Activated T-cell treated with anti-CD3 and anti-CD28 coated beads, Interleukin-2, amount 50 U/mL, for 4 hours (primary cell): ENCODE measurements around the gene APLN. TPM values are rescaled to one million over a fixed set of nuclear protein-coding genes. Genes with fewer than 3 reads are reported as not detected.

Source experiments
- ATAC-seq, 2 donors: fragments of 200-7000 bp; cut with Tn5 transposase; one replicate each; pipeline ENCODE4 v1.10.0; 2021
- DNase-seq: peaks from one replicate; pipeline ENCODE4 v3.0.0-alpha.2; 2020
- H3K27me3 Mint-ChIP-seq: one replicate; pipeline ENCODE4 v1.8.0; 2021; ENCODE audit warnings: low read depth, mixed read lengths
- H3K36me3 Mint-ChIP-seq: one replicate; pipeline ENCODE4 v1.8.0; 2022; ENCODE audit warnings: mixed read lengths; ENCODE audit not compliant: insufficient read depth
- H3K4me1 Mint-ChIP-seq: one replicate; pipeline ENCODE4 v1.8.0; 2021; ENCODE audit warnings: low read depth, mixed read lengths
- H3K4me3 Mint-ChIP-seq: one replicate; pipeline ENCODE4 v1.8.0; 2021; ENCODE audit warnings: mild to moderate bottlenecking, moderate library complexity, mixed read lengths
- H3K9me3 Mint-ChIP-seq: one replicate; pipeline ENCODE4 v1.8.0; 2021; ENCODE audit warnings: mixed read lengths
- total RNA-seq, 3 donors: library from RNA; stranded (reverse); gene quantifications; one replicate each; pipeline ENCODE4 v1.2.1, GENCODE V29; 2021

Gene APLN
- total RNA-seq, 3 donors from 2014 or later: 0.11 to 0.18 (median 0.11) TPM

DNA sequence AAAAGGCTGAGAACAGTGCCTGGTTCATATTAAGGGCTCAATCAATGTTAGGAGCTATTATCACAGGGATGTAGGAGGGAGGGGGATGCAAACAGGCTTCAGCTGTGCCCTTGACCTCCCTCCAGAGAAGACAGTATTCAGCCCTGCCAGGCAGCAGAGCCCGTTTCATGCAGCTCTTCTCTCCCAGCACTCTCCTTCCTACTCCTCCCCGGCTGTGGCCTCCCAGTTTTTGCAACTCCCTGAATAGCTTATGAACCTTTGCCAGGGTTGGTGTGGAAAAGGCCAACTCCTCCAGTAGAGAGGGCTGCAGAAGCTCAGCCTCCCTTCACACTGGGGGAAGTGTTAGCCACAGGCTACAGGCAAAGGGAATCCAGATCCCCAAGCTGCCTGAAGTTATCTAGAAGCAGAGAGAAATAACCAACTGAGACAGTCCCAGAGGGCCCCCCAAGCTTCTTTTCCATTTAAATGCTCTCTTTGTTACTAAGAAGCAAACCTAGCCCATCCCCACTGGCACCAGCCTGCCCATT is 31.7 kb upstream of the APLN start:
- DNase-seq (no peak), ATAC-seq (no peak)
- Mint-ChIP-seq H3K27me3 (no peaks in the 10 kb centered on the region), H3K36me3 (no peaks in the 10 kb centered on the region), H3K4me1 (no peaks in the 10 kb centered on the region), H3K9me3 (no peaks in the 10 kb centered on the region), H3K4me3 (no peak overlapping the region)

- Mint-ChIP-seq H3K4me1 (peaks cover 10% of the 10 kb centered on the region), H3K36me3 (no peaks in the 10 kb centered on the region), H3K4me3 (no peak overlapping the region), H3K27me3 (no peaks in the 10 kb centered on the region), H3K9me3 (no peaks in the 10 kb centered on the region)
- ATAC-seq (no peak), DNase-seq (no peak)
Observed at GRCh38 chrX:129682979-129683378, 28.2 kb upstream of the APLN start.

DNA sequence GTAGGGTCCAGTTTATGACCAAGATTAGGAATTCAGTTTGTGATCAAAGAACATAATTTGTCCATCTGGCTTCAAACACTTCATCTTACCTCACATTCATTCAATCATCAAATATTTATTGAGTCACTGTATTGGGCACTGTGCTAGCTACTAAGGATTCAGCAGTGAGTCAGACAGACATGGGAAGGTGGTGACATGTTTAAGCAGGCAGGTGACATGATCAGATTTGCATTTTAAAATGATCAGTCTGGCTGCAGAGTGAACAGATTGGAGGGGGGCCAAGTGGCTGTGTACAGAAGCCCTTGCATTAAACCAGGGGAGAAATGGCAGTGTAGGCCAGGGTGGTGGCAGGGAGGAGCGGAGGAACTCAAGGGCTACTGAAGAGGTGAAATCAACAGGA is 25.1 kb upstream of the APLN start:
- Mint-ChIP-seq H3K36me3 (no peaks in the 10 kb centered on the region), H3K4me1 (peaks cover 13% of the 10 kb centered on the region), H3K4me3 (no peak overlapping the region), H3K27me3 (no peaks in the 10 kb centered on the region), H3K9me3 (no peaks in the 10 kb centered on the region)
- ATAC-seq (no peak), DNase-seq (no peak)

DNA sequence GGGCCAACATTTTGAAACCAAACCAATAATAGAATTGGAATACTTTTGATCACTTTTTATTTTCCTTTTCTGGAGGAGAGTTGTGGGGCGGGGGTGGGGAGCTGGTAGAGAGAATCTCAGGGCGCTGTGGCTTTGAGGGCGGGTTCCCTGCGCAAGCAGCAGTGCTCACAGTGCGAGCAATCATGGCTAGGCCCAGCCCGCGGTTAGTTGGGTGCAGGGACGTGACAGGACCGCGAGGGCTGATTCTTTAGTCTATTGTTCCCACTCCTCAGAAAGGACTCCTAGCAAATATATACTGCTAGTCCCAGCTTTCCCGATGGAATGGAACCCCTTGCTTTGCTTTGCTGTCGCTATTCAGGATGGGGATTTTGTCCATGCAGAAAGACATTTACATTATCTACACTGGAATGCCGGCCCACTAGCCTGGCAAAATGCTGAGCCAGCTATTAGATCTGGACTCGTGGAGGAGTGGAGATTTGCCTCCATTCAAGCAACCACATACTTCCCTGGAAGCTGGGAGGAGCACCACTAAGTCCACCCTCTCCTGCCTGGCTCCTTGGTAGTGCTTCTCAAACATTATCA is 23.9 kb upstream of the APLN start:
- peaks cover 13% of the 10 kb centered on the region for H3K4me1 Mint-ChIP-seq
- no peaks in the 10 kb centered on the region for H3K27me3 Mint-ChIP-seq
- no peaks in the 10 kb centered on the region for H3K36me3 Mint-ChIP-seq
- peak overlapping the region; percentile 54 for H3K4me3 Mint-ChIP-seq
- no peak for DNase-seq
- H3K9me3 Mint-ChIP-seq: no peaks in the 10 kb centered on the region
- ATAC-seq: peak; percentile 69 to 70

- DNase-seq: no peak
- Mint-ChIP-seq H3K9me3 (peaks cover 4% of the 10 kb centered on the region), H3K27me3 (no peaks in the 10 kb centered on the region), H3K4me1 (no peaks in the 10 kb centered on the region), H3K36me3 (no peaks in the 10 kb centered on the region), H3K4me3 (no peak overlapping the region)
- no peak for ATAC-seq
Observed at GRCh38 chrX:129667412-129667811, 12.7 kb upstream of the APLN start.

DNA sequence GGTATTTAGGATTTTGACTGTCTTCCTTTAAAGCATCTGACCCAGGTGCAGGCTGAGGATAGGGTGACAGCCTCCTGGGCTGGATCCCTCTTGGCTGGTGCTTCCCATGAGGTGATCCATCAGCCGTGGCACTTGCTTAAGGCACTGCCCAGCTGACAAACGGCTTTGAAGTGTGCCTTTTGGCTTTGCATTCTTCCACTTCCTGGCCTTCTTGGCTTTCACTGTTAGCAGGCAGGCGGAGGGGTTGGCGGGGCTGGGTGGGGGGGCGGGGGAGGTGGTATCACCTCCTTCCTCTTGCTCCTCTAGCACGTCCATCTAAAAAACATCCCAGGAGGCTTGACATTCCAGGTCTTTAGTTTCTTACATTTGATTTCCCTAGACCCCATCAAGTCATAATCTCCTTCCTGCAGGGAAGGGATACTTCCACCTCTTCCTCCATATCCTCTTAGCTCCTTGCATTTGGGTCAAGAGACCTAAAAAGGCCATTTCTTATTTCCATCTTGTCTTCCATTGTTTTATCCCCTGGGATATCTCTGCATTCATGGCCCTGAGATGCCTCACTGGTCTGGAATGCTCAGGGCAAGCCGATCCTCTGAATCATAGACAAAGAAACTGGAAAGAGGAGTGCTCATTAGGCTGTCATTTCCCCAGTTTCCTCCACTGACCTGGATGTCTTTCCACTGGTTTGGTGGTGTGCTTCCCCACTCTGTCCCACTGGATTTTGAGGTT is 11.3 kb upstream of the APLN start:
- no peaks in the 10 kb centered on the region for H3K27me3 Mint-ChIP-seq
- H3K9me3 Mint-ChIP-seq: peaks cover 4% of the 10 kb centered on the region
- H3K4me3 Mint-ChIP-seq: no peak overlapping the region
- ATAC-seq: no peak
- H3K4me1 Mint-ChIP-seq: no peaks in the 10 kb centered on the region
- DNase-seq: no peak
- H3K36me3 Mint-ChIP-seq: no peaks in the 10 kb centered on the region

- Mint-ChIP-seq H3K4me1 (no peaks in the 10 kb centered on the region), H3K36me3 (no peaks in the 10 kb centered on the region), H3K4me3 (no peak overlapping the region), H3K27me3 (no peaks in the 10 kb centered on the region), H3K9me3 (peaks cover 4% of the 10 kb centered on the region)
- DNase-seq: no peak
- ATAC-seq: no peak
Observed at GRCh38 chrX:129663171-129663570, 8.4 kb upstream of the APLN start.

DNA sequence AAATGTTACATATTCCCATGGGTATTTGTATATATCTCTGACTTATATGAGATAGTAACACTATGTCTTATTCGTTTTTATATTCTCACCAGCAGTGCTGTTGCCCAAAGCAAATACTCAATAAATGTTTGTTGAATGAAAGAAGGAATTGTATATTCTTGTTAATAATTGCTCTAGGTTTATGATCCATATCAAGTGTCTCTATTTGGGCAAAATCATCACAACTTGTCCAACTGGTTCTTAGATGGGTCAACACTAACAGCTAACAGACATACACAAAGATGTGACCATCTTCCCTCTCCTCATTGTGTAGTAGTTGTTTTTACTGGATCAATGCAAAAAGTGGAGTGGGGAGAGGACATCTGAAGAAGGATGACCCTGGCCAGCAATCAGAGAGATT is 6.6 kb upstream of the APLN start:
- DNase-seq (no peak), ATAC-seq (no peak)
- no peaks in the 10 kb centered on the region for H3K27me3 Mint-ChIP-seq
- H3K4me1 Mint-ChIP-seq: no peaks in the 10 kb centered on the region
- no peaks in the 10 kb centered on the region for H3K9me3 Mint-ChIP-seq
- H3K4me3 Mint-ChIP-seq: no peak overlapping the region
- H3K36me3 Mint-ChIP-seq: no peaks in the 10 kb centered on the region

DNA sequence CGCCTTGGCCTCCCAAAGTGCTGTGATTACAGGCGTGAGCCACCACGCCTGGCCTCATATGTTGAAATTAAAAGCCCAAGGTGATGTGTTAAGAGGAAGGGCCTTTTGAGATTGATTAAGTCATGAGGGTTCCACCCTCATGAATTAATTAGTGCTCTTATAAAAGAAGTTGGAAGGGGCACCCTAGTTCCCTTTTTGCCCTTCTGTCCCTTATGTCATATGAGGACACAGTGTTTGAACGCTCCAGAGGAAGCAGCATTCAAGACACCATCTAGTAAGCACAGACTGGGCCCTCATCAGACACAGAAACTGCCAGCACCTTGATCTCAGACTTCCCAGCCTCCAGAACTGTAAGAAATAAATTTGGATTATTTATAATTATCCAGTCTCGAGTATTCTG is 5.1 kb upstream of the APLN start:
- no peak for DNase-seq
- peaks cover 7% of the 10 kb centered on the region for H3K4me1 Mint-ChIP-seq
- H3K4me3 Mint-ChIP-seq: no peak overlapping the region
- no peaks in the 10 kb centered on the region for H3K36me3 Mint-ChIP-seq
- peaks cover 11% of the 10 kb centered on the region for H3K27me3 Mint-ChIP-seq
- ATAC-seq: no peak
- H3K9me3 Mint-ChIP-seq: no peaks in the 10 kb centered on the region

- H3K4me1 Mint-ChIP-seq: peaks cover 7% of the 10 kb centered on the region
- ATAC-seq (no peak), DNase-seq (no peak)
Observed at GRCh38 chrX:129659141-129659540, 4.4 kb upstream of the APLN start.

GRCh38 chrX:129658429-129658828 is 3.7 kb upstream of the APLN start:
- no peak for DNase-seq
- H3K4me3 Mint-ChIP-seq: no peak overlapping the region
- no peaks in the 10 kb centered on the region for H3K9me3 Mint-ChIP-seq
- ATAC-seq: no peak
- H3K4me1 Mint-ChIP-seq: peaks cover 7% of the 10 kb centered on the region
- no peaks in the 10 kb centered on the region for H3K36me3 Mint-ChIP-seq
- H3K27me3 Mint-ChIP-seq: peaks cover 11% of the 10 kb centered on the region

More at GRCh38 chrX:129659141-129659540, 4.4 kb upstream of the APLN start:
- H3K9me3 Mint-ChIP-seq: no peaks in the 10 kb centered on the region
- no peaks in the 10 kb centered on the region for H3K36me3 Mint-ChIP-seq
- H3K4me3 Mint-ChIP-seq: no peak overlapping the region
- peaks cover 11% of the 10 kb centered on the region for H3K27me3 Mint-ChIP-seq

- DNase-seq (no peak), ATAC-seq (no peak)
- Mint-ChIP-seq H3K4me3 (peak overlapping the region; percentile 43), H3K36me3 (no peaks in the 10 kb centered on the region), H3K9me3 (no peaks in the 10 kb centered on the region), H3K4me1 (peaks cover 7% of the 10 kb centered on the region), H3K27me3 (peaks cover 16% of the 10 kb centered on the region)
Observed at GRCh38 chrX:129655547-129656249, 942 bp upstream of the APLN start.

GRCh38 chrX:129653971-129654651 is 645 bp downstream of the APLN start:
- Mint-ChIP-seq H3K4me3 (peak overlapping the region; percentile 68), H3K4me1 (peaks cover 7% of the 10 kb centered on the region), H3K36me3 (no peaks in the 10 kb centered on the region), H3K9me3 (no peaks in the 10 kb centered on the region), H3K27me3 (peaks cover 16% of the 10 kb centered on the region)
- ATAC-seq: peak; percentile 70 to 77
- DNase-seq: no peak

DNA sequence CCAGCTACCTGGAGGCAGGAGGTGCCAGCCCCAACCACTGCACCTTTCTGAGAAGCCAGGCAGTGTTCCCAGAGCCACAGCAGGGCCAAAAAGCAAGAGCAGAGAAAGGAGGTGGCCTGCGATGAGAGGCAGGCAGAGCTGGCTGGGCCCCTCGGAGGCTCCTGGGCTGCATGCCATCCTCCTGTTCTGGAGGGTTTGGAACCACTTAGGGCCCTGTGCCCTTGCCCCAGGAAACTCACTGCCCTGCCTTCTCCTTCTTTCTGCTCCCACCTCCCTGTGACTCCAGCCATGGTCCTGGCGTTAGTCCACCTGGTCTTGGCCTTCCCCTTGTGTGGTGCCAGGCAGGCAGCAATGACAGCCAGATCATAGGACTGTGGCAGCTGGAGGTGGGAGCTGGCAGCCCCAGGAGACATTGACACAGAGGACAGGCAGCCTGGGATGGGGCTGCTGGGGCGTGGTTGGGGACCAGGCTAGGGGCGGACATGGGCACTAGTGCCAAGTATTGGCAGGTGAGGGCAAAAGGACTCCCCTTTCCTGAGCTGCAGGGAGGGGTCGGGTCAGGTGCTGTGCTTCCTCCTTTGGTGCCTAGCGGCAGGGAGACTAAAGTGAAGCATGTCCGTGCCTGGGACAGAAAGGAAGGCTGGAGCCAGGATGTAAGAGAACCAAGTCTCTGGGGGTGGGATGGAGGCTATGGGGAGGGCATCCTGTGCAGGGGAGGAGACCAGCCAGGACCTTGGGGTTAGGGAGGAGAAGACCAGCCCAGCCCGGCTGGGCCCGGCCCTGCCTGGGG is 1.4 kb downstream of the APLN start:
- peaks cover 7% of the 10 kb centered on the region for H3K4me1 Mint-ChIP-seq

More for the DNA sequence above, 1.4 kb downstream of the APLN start:
- Mint-ChIP-seq H3K4me3 (peak overlapping the region; percentile 47), H3K27me3 (peaks cover 16% of the 10 kb centered on the region), H3K36me3 (no peaks in the 10 kb centered on the region), H3K9me3 (no peaks in the 10 kb centered on the region)
- DNase-seq: no peak
- no peak for ATAC-seq
